NCI-H1417 treated with DMSO at 0.1 percent for 48 hours (cell line): ENCODE results near the gene RAB6D.
"Not testable (repeated sequence)": the region's sequence is repeated elsewhere in the genome, so short reads cannot be mapped to it uniquely, and the experiment has no call there.

ENCODE experiments used
- DNase-seq: peaks from one replicate; lab custom pipeline; 2025; lab: John Stamatoyannopoulos, UW

RAB6D gene

DNA sequence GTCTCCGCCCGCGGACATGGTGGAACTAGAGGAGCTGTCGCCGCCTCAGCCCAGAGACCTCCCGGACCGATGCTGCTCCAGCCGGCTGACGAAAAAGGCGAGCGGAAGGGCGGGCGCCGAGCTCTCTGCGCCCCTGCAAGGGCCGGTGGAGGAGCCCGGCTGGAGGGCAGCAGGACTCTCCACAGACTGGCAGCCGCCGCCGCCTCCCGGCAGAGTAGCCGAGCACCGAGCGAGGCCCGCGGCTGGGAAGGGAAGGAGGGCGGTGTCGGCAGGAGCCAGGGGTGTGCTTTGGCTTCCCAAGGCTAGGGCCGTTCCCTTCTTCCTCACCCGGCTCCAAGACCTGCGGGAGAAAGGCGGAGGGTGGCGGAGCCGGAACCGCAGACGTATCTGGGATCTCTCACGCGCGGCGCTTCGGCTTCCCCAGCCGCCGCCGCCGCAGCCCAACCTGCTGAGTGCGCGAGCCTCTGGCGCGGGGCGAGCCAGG, at the start of gene RAB6D:
RAB6D (minus strand) TSS at position 466 of the 484 bp plus-strand sequence; CDS start at position 18, 448 bp downstream.
- not testable (repeated sequence) for DNase-seq

DNA sequence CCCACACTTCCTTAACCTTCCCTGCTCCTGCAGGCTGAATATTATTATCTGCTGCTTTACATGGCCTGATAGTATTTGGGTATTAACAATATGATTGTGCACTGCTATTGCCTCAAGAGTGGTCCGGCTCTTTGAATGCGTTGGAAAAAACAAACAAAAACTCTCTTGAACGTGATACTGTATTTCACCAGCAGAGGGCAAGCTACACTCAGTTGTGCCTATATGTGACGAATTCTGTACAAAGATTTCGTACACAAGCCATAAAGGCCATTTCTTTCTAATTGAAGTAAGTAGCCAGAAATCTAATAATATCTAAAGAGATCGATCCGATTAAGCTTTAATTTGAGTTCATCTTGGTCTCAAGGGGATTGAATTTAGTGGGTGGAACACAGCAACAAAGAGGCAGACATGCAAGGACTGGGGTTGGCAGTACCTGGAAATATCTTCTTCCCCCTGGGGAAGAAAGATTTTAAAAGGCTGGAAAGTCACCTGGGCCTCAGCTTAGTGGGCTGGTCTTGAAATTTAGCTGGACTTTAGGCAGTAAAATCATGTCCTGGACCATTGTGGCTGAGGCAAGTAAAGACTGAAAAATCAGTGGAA, 49.3 kb upstream of the RAB6D start:
- DNase-seq = peak; percentile 9

DNA sequence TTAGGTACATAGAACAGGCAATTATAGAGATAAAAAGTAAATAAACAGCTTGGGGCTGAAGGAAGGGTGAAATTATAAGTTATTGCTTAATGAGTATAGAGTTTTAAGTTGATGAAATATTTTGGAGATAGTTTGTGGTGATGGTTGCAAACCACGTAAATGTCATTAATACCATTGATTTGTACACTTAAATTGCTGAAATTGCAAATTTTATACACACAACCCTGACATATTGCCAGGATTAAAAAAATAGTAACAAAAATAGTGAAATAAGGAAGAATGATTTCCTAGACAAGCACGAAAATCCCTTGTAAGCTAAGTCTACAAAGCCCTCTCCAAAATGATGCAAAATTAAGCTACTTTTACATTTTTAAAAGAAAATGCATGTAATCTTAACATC, 46.2 kb upstream of the RAB6D start:
- no peak for DNase-seq

DNA sequence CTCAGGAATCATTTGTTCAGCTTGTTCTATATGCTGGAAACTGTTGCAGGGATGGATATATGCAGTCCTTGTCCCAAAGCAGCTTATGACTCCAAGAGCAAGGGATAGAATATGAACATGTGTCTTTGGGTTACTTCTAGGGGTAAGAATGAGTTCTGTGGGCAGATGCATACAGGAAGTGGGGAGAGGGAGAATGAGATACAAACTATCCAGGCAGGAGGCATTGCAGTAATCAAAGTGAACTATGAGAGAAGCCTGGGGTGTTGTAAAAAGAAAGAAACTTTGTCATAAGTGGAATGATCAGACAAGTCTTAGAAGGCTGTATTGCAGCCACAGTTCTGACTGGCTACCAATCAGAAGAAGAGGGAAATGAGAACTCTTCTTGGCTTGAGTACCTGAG, 44.8 kb upstream of the RAB6D start:
- DNase-seq = no peak

DNA sequence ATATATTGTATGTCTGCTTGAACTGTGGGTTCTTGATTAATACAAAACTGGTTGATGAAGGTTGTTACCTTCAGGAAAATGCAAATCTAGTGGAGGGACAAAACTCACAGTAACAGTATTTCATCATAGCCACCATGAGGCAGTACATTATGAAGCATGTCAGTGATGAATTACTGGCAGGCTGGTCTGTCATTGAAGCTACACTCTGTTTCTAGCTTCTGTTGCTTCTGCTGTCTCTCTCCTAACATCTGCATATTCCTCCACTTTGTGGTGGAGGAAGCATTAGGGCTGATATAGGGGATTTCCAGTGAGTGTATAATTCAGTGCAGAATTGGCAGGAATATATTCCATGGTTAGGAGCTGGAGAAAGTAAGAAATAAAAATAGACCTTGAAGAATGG, 44.2 kb upstream of the RAB6D start:
- DNase-seq = no peak

DNA sequence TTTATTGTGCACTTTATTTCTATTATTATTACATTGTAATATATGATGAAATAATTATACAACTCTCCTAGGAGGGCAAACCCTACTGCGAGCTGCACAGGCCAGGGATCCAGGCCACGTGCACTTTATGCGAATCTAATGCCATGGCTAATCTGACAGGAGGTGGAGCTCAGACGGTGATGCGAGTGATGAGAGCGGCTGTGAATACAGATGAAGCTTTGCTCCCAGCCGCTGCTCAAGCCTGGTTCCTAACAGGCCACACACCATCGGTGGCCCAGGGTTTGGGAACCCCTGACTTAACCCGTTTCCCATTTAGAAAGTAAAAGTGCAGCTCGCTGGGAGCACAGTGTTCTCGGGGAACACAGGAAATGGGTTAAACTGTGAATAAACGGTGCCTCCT, 40.8 kb upstream of the RAB6D start:
- no peak for DNase-seq

DNA sequence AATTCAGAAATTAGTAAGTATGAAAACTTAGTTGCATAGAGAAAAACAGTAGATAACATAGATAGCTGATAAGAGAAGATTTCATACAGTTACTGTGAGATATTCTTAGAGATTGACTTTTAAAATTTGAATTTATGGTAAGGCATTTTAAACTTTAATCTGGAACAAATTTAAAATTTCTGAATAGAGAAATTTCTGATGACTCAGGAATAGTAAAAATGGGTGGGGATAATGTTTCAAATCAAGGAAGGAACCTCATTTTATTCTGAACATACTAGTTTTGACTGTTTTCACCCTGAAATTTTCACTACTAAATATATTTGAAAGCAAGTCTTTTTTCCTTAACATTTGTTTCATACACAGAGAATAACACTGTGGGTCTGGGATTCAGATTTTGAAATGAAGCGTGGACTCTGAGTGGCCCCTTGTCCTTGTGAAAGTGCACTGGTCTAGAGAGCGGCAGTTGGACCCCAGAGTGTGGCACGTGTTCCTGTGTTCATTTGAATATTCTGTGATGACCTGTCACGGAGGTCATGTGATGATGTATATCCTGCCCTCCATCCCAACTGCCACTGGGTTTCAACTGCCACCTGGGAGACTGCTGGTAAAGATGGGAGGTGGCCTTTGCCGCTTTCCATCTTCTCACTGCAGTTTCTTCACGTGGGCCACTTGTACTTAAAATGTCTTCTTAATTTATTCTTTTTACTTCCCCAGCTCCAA, 38.5 kb upstream of the RAB6D start:
- no peak for DNase-seq

DNA sequence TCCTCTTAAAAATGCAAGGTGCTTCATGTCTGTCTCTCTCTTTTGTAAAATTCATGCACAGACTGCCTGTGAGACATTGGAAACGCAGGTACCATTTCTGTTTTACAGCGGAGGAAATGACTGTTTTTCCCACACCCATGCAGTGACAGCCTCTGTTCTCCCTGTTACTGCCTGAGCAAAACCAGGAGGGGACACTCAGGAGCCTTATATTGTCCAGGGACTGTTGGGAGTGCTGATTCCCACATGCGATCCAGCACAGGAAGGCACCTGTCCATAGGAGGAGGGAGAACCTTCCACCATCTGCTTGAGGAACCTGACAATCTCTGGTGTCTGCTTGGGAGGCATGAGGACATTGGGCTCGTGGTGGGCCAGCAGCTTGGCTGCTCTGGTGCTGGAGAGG, 36.9 kb upstream of the RAB6D start:
- DNase-seq = no peak

DNA sequence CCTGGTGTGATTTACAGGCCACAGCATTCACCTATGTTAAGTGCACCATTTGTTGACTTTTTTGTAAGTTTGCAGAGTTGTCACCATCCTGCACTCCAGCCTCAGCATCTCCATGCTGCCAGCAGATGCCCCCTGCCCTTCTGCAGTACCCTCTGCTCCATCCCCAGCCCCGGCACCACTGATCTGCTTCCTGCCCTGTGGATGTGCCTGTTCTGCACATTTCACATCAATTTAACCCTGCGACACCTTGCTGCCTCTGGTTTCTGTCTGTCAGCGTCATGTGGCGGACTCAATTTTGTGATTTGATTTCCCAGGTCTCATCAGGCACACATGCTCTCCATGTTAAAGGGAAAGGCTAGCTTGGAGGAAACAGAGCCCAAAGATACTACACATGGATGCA, 36.5 kb upstream of the RAB6D start:
- not testable (repeated sequence) for DNase-seq

DNA sequence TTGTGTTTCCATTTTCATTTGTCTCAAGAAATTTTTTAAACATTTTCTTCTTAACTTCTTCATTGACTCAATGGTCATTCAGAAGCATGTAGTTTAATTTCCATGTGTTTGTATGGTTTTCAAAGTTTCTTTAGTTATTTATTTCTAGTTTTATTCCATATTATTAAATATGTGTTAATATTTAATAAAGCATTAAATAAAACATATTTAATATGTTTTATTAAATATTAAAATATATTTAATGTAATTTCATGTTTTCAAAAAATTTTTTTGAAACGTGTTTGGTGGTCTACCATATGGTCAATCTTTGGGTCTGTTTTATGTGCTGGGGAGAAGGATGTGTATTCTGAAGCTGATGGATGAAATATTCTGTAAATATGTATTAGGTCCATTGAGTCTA, 32.2 kb upstream of the RAB6D start:
- DNase-seq = not testable (repeated sequence)

DNA sequence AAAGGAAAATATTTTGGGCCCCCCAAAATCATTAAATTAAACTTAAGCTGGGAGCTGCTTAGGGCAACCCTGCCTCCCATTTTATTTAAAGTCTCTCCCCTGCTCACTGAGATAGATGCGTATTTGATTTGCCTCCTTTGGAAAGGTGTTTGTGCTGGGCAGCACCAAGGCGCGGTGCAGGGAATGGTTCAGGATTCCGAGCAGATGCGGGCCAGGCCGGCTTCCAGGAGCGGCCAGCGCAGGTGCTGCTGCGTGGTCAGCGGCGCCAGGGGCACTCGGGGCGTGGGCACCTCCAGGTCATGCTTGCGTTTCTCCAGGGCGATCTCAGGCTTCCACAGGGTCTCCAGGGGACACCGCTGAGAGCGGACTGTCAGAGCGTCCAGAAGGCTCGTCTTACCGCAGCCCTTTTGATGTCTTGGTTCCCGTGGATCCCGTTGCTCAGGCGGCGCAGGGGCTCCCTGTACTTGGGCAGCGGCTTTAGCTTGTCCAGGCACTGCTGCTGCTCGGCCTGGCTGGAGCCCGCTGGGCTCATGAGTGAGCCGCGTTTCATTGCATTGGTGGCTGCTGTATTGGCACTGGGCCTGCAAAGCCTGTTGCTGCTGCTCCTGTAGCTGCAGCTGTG, 31.2 kb upstream of the RAB6D start:
- not testable (repeated sequence) for DNase-seq

DNA sequence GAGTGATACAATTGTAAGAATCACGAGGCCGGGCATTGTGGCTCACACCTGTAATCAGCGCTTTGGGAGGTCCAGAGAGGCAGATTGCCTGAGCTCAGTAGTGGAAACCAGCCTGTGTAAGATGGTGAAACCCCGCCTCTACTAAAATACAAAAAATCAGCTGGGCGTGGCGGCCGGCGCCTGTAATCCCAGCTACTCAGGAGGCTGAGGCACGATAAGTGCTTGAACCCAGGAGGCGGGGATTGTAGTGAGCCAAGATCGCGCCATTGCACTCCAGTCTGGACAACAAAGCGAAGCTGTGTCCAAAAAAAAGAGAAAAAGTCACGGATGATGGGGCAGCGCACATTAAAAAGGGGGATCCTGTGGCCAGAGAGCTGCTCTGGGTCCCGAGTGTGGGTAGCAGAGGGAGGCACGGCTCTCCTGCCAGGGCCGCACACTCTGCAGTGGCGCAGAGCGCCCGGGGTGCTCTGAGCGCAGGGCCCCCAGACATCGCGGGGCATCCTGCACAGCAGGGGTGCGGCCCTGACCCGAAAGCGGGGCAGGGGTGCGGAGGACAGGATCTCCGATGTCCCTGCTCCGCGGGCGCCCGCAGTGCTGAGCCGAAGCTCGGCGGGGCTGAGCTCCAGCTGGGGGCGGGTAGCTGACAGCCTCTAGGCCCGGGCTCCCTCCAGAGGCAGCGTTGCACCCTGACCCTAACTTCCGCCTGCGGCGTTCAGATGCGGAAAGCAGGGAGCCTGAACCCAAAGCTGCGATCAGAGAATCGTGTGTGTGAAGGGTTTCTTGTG, 30.4 kb upstream of the RAB6D start:
- no peak for DNase-seq

DNA sequence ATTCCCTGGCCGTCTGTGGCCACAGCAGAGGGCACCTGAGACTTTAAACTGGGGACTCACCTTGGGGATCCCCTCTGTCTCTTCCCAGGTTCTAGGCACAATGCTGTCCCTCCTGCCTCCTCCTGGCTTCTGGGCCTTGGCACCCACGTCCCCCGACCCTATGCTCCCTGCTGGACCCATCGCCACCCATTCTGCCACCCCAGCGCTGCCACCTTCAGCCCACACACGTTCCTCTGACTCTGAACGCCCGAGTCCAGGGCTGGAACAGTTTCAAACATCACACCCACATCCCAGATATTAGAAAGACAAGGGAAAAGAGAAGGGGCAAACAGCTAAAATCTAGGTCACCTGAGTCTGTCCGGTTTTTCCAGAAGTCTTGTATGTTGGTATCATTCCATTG, 28.0 kb upstream of the RAB6D start:
- DNase-seq = not testable (repeated sequence)

DNA sequence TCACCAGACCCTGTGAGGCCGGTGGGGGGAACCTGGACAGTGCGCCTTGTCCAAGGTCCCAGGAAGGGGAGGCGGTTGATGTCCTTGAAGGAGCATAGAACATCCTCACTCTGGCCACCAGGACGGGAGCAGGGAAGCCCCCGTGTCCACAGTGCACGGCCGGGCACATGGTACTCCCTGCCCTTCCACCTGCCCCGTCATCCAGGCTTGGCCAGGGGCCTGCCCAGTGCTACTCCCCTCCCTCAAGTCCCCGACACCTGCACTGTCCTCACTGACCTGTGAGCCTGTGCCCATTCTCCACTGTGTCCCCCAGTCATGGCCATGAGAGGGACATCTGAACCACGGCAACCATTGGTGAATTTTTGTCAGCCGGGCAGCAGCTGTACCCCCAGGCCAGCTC, 27.5 kb upstream of the RAB6D start:
- not testable (repeated sequence) for DNase-seq

DNA sequence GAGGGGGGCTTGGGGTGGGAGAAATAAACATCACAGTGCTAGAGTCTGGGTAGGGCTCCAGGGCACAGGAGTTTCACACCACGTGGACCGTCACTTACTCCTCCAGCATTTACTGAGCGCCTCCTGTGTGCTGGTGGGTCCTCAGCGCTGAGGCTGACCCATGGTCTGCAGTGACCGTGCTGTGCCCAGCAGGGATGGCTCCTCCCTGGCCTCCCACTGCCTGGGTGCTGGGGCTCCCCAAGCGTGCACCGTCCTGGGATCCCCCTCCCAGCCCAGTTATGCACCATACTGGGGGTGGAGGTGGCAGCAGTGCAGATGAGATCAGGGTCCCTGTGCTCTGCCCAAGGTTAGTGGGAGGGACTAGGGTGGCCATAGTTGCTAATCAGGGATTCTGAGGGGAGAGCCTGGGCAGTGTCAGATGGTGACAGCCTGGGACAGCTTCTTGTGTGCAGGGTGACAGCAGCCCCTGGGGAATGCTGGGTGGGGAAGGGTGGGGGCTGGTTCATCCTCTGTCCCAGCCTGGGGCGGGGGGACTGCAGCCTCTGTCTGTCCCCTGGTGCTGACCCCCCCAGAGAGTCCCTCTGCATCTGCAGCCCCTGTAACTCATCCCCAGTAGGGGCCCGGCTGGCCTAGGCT, 26.6 kb upstream of the RAB6D start:
- not testable (repeated sequence) for DNase-seq

DNA sequence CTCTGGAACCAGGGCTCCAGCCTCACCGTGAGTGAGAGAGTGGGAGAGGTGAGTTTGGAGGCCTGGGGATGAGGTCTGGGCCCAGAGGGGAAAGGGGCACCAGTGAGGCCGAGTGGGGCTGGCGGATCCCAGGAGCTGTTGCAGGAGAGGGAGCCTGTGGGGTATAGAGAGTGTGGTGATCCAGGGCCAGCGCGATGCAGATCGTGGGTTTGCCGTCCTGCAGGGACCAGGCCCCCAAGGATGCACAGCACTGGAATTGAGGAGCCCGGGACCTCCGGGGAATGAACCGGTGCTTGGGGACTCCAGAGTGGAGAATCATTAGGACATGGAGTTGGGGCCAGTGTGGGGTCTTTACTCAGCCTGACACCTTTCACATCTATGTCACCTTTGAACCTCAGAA, 25.7 kb upstream of the RAB6D start:
- no peak for DNase-seq

DNA sequence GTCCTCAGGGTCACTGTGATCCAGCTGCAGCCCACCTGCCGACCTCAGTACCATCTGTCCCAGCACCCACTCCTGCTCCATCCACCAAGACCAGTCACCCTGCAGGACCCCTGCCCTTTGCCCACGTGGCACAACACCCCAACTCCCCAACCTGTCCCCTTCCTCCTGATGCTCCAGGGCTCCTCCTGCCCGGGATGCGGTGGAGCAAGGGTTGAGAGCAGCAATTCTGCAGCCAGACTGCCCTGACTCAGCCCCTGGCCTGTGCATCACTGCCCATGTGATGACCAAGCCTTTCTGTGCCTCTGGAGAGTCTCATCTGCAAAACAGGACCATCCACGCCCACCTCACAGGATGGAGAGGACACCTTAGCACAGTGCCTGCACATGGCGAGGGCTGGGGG, 24.9 kb upstream of the RAB6D start:
- not testable (repeated sequence) for DNase-seq

DNA sequence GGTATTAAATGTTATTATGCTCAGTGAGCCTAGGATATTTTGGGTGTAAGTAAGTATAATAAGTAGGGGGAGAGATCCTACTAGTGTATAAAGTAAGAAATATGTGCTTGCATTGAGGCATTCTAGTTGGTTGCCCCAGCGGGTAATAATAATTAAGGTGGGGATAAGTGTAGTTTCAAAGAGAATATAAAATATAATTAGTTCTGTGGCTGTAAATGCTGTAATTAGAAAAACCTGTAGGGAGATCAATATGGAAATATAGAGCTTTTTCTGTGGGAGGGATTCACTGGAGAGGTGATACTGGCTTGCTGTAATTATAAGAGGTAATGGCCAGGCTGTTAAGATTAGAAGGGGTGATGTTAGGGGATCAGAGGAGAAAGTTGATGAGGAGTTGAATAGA, 9.1 kb upstream of the RAB6D start:
- not testable (repeated sequence) for DNase-seq

DNA sequence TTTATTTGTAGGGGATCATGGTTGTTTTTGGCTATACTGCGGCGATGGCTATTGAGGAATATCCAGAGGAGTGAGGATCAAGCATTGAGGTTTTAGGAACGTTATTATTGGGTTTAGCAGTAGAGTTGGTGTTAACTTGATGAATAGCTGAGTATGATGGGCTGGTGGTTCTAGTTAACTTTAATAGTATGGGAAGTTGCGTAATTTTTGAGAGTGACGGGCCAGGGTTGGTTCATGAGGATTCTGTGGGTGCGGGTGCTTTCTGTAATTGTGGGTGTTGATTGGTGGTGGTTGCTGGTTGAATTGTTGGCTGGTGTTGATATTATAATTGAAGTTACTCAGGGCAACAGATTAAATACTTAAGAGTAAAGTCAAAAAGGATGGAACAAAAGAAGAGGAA, 6.0 kb upstream of the RAB6D start:
- DNase-seq = no peak

DNA sequence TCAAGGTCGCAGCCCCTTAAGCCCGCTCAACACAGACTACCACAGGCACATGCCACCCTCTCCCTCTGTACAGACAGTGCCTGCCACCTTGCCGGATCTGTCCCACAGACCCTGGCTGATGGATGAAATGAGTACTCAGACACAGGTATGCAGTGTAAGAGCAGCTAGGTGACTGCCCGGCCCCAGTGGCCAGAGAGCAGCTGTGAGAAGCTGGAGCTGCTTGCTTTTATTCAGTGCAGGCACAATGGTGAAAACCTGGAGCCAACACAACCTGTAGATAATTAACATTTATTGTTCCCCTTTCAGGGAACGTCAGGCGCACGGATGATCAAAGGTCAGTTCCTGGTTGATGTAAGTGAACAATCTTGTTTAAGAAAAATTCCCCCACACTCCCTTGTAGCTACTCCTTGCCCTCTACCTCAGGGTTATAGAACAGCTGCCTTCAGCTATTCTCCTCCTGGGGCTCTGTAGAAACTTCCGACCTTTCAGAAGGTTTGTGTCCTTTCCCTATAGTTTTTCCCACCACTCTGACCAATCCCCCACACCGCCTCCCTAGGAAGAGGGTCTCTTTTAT, 4.6 kb upstream of the RAB6D start:
- DNase-seq = not testable (repeated sequence)

DNA sequence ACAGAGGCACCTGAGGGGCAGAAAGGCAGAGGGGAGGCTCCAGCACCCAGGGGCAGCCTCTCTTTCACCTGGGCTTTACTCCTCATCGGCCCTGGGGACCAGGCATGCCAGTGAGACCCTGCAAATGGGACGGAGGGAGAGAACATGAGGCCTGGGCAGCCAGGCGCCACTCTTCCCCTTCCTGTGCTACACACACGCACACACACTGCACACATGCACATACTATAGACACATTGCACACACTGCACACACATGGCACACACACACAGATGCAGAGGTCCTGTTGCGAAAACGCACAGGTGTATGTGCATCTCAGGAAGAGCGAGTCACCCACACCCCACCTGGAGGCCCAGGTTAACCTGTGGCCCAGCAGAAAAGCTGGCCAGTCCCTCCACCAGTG, 3.4 kb upstream of the RAB6D start:
- DNase-seq = no peak

DNA sequence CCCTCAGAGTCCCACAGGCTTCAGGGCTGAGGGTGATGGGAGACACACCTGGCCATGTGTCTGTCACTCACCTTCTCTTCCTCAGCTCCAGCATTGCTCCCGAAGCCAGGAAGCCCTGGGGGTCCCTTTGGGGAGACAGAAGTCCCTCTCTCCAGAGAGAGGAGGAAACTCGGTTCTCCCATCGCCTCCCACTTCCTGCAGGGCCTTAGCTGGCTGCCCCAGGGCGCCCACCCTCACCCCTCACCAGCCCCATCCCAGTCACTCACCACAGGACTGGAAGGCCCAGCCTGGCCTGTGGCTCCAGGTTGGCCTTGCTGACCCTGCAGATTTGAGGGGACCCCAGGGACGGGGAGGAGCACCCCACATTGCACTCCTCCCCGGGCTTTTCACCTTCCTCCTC, 2.7 kb upstream of the RAB6D start:
- DNase-seq = no peak
